ENCODE results near the gene NFASC. TPM values are rescaled to one million over a fixed set of nuclear protein-coding genes. Genes with fewer than 3 reads are reported as not detected.

NFASC gene
- total and polyA plus RNA-seq, 2 donors from 2014 or later = 23.2 to 29.9 TPM

- no peak for FAIRE-seq
- H3K4me1 ChIP-seq (ENCODE audit: control insufficient read depth in 2 of 3, insufficient read depth in 2 of 3, low read depth in 1 of 3, low read length in 3 of 3) = no peaks in the 10 kb centered on the region
- intact Hi-C loops (cut with DNase I) = loop anchor here (5.0 kb wide), 1 partner anchor 57 kb away; no protein-coding TSS in a partner anchor
Measured at GRCh38 chr1:205024679-205025078, 154.0 kb downstream of the NFASC start.

GRCh38 chr1:205025239-205025638 is 154.6 kb downstream of the NFASC start:
- Histone ChIP-seq H3K4me3 (ENCODE audit: low read length in 3 of 3) (no peak overlapping the region), H3K36me3 (ENCODE audit: control insufficient read depth in 2 of 3, insufficient read depth in 3 of 3, low read length in 3 of 3) (no peaks in the 10 kb centered on the region), H3K9ac (ENCODE audit: low read length in 3 of 3) (no peak overlapping the region), H3K4me1 (ENCODE audit: control insufficient read depth in 2 of 3, insufficient read depth in 2 of 3, low read depth in 1 of 3, low read length in 3 of 3) (no peaks in the 10 kb centered on the region), H3K27ac (ENCODE audit: low read depth in 2 of 2, low read length in 2 of 2) (no peak overlapping the region), H3K9me3 (ENCODE audit: control insufficient read depth in 2 of 3, insufficient read depth in 1 of 3, low read length in 3 of 3) (no peaks in the 10 kb centered on the region), H3K27me3 (ENCODE audit: control insufficient read depth, insufficient read depth, low read length) (no peaks in the 10 kb centered on the region)
- no peak for TF ChIP-seq CTCF (IDR thresholded peaks at IDR 0.05; ENCODE audit: borderline replicate concordance, extremely low read depth, insufficient read depth)
- intact Hi-C loops (cut with DNase I) = no loop called here
- FAIRE-seq (no peak), DNase-seq (no peak)

More at GRCh38 chr1:205024679-205025078, 154.0 kb downstream of the NFASC start:
- no peak overlapping the region for H3K27ac ChIP-seq (ENCODE audit: low read depth in 2 of 2, low read length in 2 of 2)
- no peak for TF ChIP-seq CTCF (IDR thresholded peaks at IDR 0.05; ENCODE audit: borderline replicate concordance, extremely low read depth, insufficient read depth)
- no peaks in the 10 kb centered on the region for H3K9me3 ChIP-seq (ENCODE audit: control insufficient read depth in 2 of 3, insufficient read depth in 1 of 3, low read length in 3 of 3)
- DNase-seq = no peak
- no peaks in the 10 kb centered on the region for H3K27me3 ChIP-seq (ENCODE audit: control insufficient read depth, insufficient read depth, low read length)
- H3K9ac ChIP-seq (ENCODE audit: low read length in 3 of 3) = no peak overlapping the region
- H3K4me3 ChIP-seq (ENCODE audit: low read length in 3 of 3) = no peak overlapping the region
- H3K36me3 ChIP-seq (ENCODE audit: control insufficient read depth in 2 of 3, insufficient read depth in 3 of 3, low read length in 3 of 3) = no peaks in the 10 kb centered on the region

- H3K4me3 ChIP-seq (ENCODE audit: low read length in 3 of 3) = no peak overlapping the region
- no peak overlapping the region for H3K27ac ChIP-seq (ENCODE audit: low read depth in 2 of 2, low read length in 2 of 2)
- H3K27me3 ChIP-seq (ENCODE audit: control insufficient read depth, insufficient read depth, low read length) = no peaks in the 10 kb centered on the region
- DNase-seq (no peak), FAIRE-seq (no peak)
- no peaks in the 10 kb centered on the region for H3K9me3 ChIP-seq (ENCODE audit: control insufficient read depth in 2 of 3, insufficient read depth in 1 of 3, low read length in 3 of 3)
- H3K36me3 ChIP-seq (ENCODE audit: control insufficient read depth in 2 of 3, insufficient read depth in 3 of 3, low read length in 3 of 3) = no peaks in the 10 kb centered on the region
- H3K4me1 ChIP-seq (ENCODE audit: control insufficient read depth in 2 of 3, insufficient read depth in 2 of 3, low read depth in 1 of 3, low read length in 3 of 3) = no peaks in the 10 kb centered on the region
- no peak for TF ChIP-seq CTCF (IDR thresholded peaks at IDR 0.05; ENCODE audit: borderline replicate concordance, extremely low read depth, insufficient read depth)
- intact Hi-C loops (cut with DNase I) = no loop called here
- no peak overlapping the region for H3K9ac ChIP-seq (ENCODE audit: low read length in 3 of 3)
Measured at GRCh38 chr1:205026181-205026580, 155.5 kb downstream of the NFASC start.

- no peaks in the 10 kb centered on the region for H3K9me3 ChIP-seq (ENCODE audit: control insufficient read depth in 2 of 3, insufficient read depth in 1 of 3, low read length in 3 of 3)
- H3K27me3 ChIP-seq (ENCODE audit: control insufficient read depth, insufficient read depth, low read length) = no peaks in the 10 kb centered on the region
- H3K27ac ChIP-seq (ENCODE audit: low read depth in 2 of 2, low read length in 2 of 2) = no peak overlapping the region
- H3K4me1 ChIP-seq (ENCODE audit: control insufficient read depth in 2 of 3, insufficient read depth in 2 of 3, low read depth in 1 of 3, low read length in 3 of 3) = no peaks in the 10 kb centered on the region
- TF ChIP-seq CTCF (IDR thresholded peaks at IDR 0.05; ENCODE audit: borderline replicate concordance, extremely low read depth, insufficient read depth) = no peak
- intact Hi-C loops (cut with DNase I) = no loop called here
- H3K9ac ChIP-seq (ENCODE audit: low read length in 3 of 3) = no peak overlapping the region
- FAIRE-seq = no peak
- no peak overlapping the region for H3K4me3 ChIP-seq (ENCODE audit: low read length in 3 of 3)
- no peak for DNase-seq
- no peaks in the 10 kb centered on the region for H3K36me3 ChIP-seq (ENCODE audit: control insufficient read depth in 2 of 3, insufficient read depth in 3 of 3, low read length in 3 of 3)
Measured at GRCh38 chr1:205028390-205028789, 157.7 kb downstream of the NFASC start.

Data from kidney (tissue), 14 donors.